Measurements from ENCODE around the gene OR56A3.
A peak's percentile ranks its signal among the peaks of the same experiment; 100 is the strongest.

OR56A3 gene

DNA sequence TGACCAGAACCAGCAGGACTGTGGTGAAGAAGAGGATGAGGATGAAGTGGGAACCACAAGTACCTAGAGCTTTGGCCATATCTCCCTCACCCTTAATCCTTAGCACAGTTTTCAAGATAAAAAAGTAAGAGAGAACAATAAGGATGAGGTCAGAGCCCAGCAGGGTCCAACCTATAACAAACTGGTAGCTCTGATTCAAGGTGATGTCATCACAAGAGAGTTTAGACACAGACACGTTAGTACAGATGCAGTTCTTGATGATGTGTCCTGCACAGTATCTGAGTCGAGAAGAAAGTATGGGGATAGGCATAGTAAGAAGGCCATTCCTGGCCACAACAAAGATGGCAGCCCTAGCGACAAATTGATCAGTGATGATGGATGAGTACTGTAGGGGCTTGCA, 25.7 kb downstream of the OR56A3 start:
- no peak overlapping the region for H3K4me3 ChIP-seq (ENCODE audit: low read length)
- peak; percentile 51 for DNase-seq (ENCODE audit: low read depth)

DNA sequence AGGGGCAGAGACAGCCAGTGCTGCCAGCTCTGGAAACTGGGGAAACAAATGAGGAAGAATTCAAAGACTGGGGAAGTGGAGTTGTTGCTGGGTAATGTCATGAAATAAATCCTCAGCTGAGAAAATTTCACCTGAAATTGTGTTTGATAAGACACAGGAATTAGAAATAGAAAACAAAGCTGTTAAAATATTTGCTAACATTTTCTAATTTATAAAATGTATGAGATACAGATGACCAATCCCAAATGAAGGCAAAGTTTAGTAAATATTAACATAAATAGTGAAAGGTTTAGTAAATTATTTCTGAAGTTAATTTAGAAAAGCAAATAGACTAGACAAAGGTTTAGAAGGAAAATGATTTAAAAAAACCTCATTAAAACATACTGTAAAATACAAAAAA, 26.3 kb downstream of the OR56A3 start, which contains the start of gene OR56A5:
Gene OR56A5 (minus strand): TSS at position 101 of the 400 bp plus-strand sequence. CDS start 0 bp downstream, at position 101.
- no peak within 1 kb of the TSS for H3K4me3 ChIP-seq (ENCODE audit: low read length)
- no peak for TF ChIP-seq CTCF (IDR thresholded peaks at IDR 0.05; ENCODE audit: insufficient read depth, low read depth, low read length, missing control alignments)
- no peak for DNase-seq (ENCODE audit: low read depth)

More for the DNA sequence above, 25.7 kb downstream of the OR56A3 start:
- TF ChIP-seq CTCF (IDR thresholded peaks at IDR 0.05; ENCODE audit: insufficient read depth, low read depth, low read length, missing control alignments) = no peak

DNA sequence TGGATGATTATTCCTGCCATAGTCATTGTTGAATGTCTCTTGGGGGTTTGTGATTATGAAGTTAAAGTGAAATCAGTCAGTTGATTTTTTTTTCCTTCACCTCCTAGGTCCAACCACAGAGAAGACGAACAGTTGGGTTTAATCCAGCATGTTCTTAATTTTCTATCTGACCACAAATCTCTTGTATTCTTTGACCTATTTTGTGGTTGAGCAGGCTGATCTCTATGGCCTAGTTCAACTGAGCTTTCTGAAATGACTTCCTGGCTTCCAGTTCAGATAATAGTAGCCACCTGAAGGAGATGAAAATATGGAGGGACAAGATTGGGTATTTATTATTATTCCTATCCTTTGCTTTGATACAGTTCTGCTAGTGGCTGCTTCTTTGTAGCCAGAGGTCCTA, 31.5 kb downstream of the OR56A3 start:
- no peak for DNase-seq (ENCODE audit: low read depth)
- no peak overlapping the region for H3K4me3 ChIP-seq (ENCODE audit: low read length)
- TF ChIP-seq CTCF (IDR thresholded peaks at IDR 0.05; ENCODE audit: insufficient read depth, low read depth, low read length, missing control alignments) = no peak

DNA sequence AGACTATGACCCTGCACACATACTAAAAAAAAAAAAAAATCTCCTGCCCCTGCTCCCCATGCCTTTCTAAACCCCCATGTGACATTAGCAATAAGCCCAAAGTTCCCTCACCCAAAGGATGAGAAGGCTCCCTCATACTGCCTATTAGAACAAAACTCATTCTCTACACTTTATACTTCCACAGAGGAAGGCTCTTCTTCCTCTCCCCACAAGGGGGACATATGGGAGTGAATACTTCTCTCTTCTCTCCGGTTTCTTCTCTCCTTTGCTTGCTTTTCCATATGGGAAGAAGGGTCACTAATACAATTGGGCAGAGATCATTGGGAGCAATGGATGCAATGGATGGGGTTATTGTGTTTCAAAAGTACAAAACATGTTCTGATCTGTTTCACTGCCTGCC, 41.4 kb downstream of the OR56A3 start:
- no peak for DNase-seq (ENCODE audit: low read depth)
- TF ChIP-seq CTCF (IDR thresholded peaks at IDR 0.05; ENCODE audit: insufficient read depth, low read depth, low read length, missing control alignments) = no peak
- H3K4me3 ChIP-seq (ENCODE audit: low read length) = no peak overlapping the region

- DNase-seq (ENCODE audit: low read depth) = no peak
- no peak within 1 kb of the TSS for H3K4me3 ChIP-seq (ENCODE audit: low read length)
- no peak for TF ChIP-seq CTCF (IDR thresholded peaks at IDR 0.05; ENCODE audit: insufficient read depth, low read depth, low read length, missing control alignments)
These were observed 44.8 kb downstream of the OR56A3 start, which contains the start of gene OR52L1 for GRCh38 chr11:5986885-5987284. Gene OR52L1 (minus strand): TSS chr11:5986985. CDS start chr11:5986930, 55 bp downstream.

- TF ChIP-seq CTCF (IDR thresholded peaks at IDR 0.05; ENCODE audit: insufficient read depth, low read depth, low read length, missing control alignments) = no peak
- DNase-seq (ENCODE audit: low read depth) = no peak
- H3K4me3 ChIP-seq (ENCODE audit: low read length) = no peak overlapping the region
These were observed 47.2 kb downstream of the OR56A3 start for GRCh38 chr11:5989203-5989602.

DNA sequence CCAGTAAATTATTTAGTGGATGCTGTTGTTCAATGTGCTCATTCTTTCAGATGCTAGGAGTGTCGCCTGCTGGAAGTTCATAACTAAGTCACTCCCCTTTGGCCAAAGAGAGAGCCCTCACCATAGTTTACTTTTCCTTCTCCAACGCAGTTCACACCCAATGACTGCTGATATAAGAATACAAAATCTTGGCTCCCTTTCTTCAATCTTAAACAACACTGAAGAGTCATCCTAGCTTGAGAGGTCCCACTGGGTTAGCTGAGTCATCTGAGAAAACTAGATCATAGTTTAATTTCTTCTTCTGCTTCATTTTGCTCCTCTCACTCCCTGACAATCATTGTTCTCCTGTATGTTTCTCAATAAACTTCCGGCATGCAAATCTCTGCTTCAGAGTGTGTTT, 50.1 kb downstream of the OR56A3 start:
- peak; percentile 2 for DNase-seq (ENCODE audit: low read depth)
- no peak for TF ChIP-seq CTCF (IDR thresholded peaks at IDR 0.05; ENCODE audit: insufficient read depth, low read depth, low read length, missing control alignments)
- no peak overlapping the region for H3K4me3 ChIP-seq (ENCODE audit: low read length)
